Activated CD4-positive, alpha-beta T cell treated with anti-CD3 and anti-CD28 coated beads, Interleukin-10, Interleukin-2, amounts not matched to agents 100 ng/mL and 50 ng/mL, durations not matched to agents 16 hours and 8 hours (primary cell): ENCODE measurements around the gene KRTAP1-4.
"Not testable (repeated sequence)": the region's sequence is repeated elsewhere in the genome, so short reads cannot be mapped to it uniquely, and the experiment has no call there.

Experiments
- DNase-seq: peaks from one replicate; pipeline ENCODE4 v3.0.0-alpha.2; 2020

Gene KRTAP1-4

GRCh38 chr17:41002814-41003213, 27.2 kb downstream of the KRTAP1-4 start:
- no peak for DNase-seq

- no peak for DNase-seq
These were observed 28.2 kb downstream of the KRTAP1-4 start for GRCh38 chr17:41001795-41002194.

GRCh38 chr17:40999563-40999962, 30.4 kb downstream of the KRTAP1-4 start, which contains the start of gene KRTAP3-2:
KRTAP3-2 (minus strand) TSS chr17:40999906; CDS start chr17:40999853, 53 bp downstream.
- DNase-seq, result not testable (repeated sequence)

GRCh38 chr17:40997361-40997760, 32.6 kb downstream of the KRTAP1-4 start:
- no peak for DNase-seq

GRCh38 chr17:40996829-40997228, 33.2 kb downstream of the KRTAP1-4 start:
- no peak for DNase-seq

GRCh38 chr17:40995116-40995515, 34.9 kb downstream of the KRTAP1-4 start:
- no peak for DNase-seq

GRCh38 chr17:40993839-40994238, 36.2 kb downstream of the KRTAP1-4 start, which contains the start of gene KRTAP3-3:
KRTAP3-3 (minus strand) TSS chr17:40994164; CDS start chr17:40994097, 67 bp downstream.
- no peak for DNase-seq

GRCh38 chr17:40993084-40993483, 36.9 kb downstream of the KRTAP1-4 start:
- no peak for DNase-seq

GRCh38 chr17:40992666-40993065, 37.3 kb downstream of the KRTAP1-4 start:
- DNase-seq, result no peak

- no peak for DNase-seq
These were observed 43.1 kb downstream of the KRTAP1-4 start for GRCh38 chr17:40986920-40987319.

- no peak for DNase-seq
These were observed 45.8 kb downstream of the KRTAP1-4 start, which contains the start of gene KRT40 for GRCh38 chr17:40984226-40984625. KRT40 (minus strand) TSS chr17:40984326; CDS start chr17:40984273, 53 bp downstream.

- DNase-seq, result no peak
These were observed 48.9 kb downstream of the KRTAP1-4 start for GRCh38 chr17:40981115-40981514.

GRCh38 chr17:40980596-40980995, 49.4 kb downstream of the KRTAP1-4 start:
- no peak for DNase-seq

GRCh38 chr17:40980117-40980516, 49.9 kb downstream of the KRTAP1-4 start:
- no peak for DNase-seq
